Stimulated activated CD4-positive, alpha-beta T cell treated with anti-CD3 and anti-CD28 coated beads, Interleukin-12 subunit alpha, Interleukin-12 subunit beta, amount 100 ng/mL, for 48 hours (primary cell): Measurements from ENCODE around the gene MGLL.

Experiments used
- DNase-seq, 3 donors: peaks; one replicate each; pipeline ENCODE4 v3.0.0-alpha.2; 2020; ENCODE audit warnings: low read depth in 2 of 3, low spot score in 1 of 3

MGLL gene

GRCh38 chr3:127726894-127727293, 95.4 kb downstream of the MGLL start:
- DNase-seq: no peak

GRCh38 chr3:127723011-127723567, 99.2 kb downstream of the MGLL start:
- no peak for DNase-seq

GRCh38 chr3:127722091-127722784, 100.1 kb downstream of the MGLL start:
- no peak for DNase-seq

GRCh38 chr3:127720985-127721935, 101.1 kb downstream of the MGLL start:
- no peak for DNase-seq

- no peak for DNase-seq
Measured at GRCh38 chr3:127720161-127720823, 102.0 kb downstream of the MGLL start.

- DNase-seq: no peak
Measured at GRCh38 chr3:127719369-127719768, 102.9 kb downstream of the MGLL start.

GRCh38 chr3:127718916-127719290, 103.4 kb downstream of the MGLL start:
- no peak for DNase-seq

GRCh38 chr3:127718245-127718915, 103.9 kb downstream of the MGLL start:
- no peak for DNase-seq

- DNase-seq: no peak
Measured at GRCh38 chr3:127717357-127718244, 104.7 kb downstream of the MGLL start.

- DNase-seq: no peak
Measured at GRCh38 chr3:127716384-127716783, 105.9 kb downstream of the MGLL start.

- no peak for DNase-seq
Measured at GRCh38 chr3:127715532-127715931, 106.8 kb downstream of the MGLL start.

GRCh38 chr3:127714866-127715265, 107.4 kb downstream of the MGLL start:
- no peak for DNase-seq

- no peak for DNase-seq
Measured at GRCh38 chr3:127714125-127714571, 108.2 kb downstream of the MGLL start.

GRCh38 chr3:127712881-127713771, 109.2 kb downstream of the MGLL start:
- DNase-seq: no peak

GRCh38 chr3:127712461-127712860, 109.9 kb downstream of the MGLL start:
- no peak for DNase-seq

GRCh38 chr3:127711896-127712295, 110.4 kb downstream of the MGLL start:
- no peak for DNase-seq

GRCh38 chr3:127711021-127711695, 111.2 kb downstream of the MGLL start:
- DNase-seq: no peak
